H9 (cell line): ENCODE results near the gene GBP3. TPM values are rescaled to one million over a fixed set of nuclear protein-coding genes. Genes with fewer than 3 reads are reported as not detected.

ENCODE experiments used
- DNase-seq: peaks from one replicate; pipeline ENCODE4 v3.0.0-alpha.2; 2017
- H2AFZ ChIP-seq: one replicate; pipeline ENCODE4 v1.6.1; 2013; ENCODE audit warnings: mild to moderate bottlenecking, low read length, control low read depth, moderate library complexity
- H2AK5ac ChIP-seq: 2 replicates; pipeline ENCODE4 v1.6.1; 2013; ENCODE audit warnings: low read length, control low read depth, mixed read lengths; ENCODE audit not compliant: insufficient read length
- H2BK120ac ChIP-seq: one replicate; pipeline ENCODE4 v1.6.1; 2013; ENCODE audit warnings: low read depth, mild to moderate bottlenecking, low read length, control low read depth, inconsistent platforms; ENCODE audit not compliant: poor library complexity, severe bottlenecking
- H2BK12ac ChIP-seq: 2 replicates; pipeline ENCODE4 v1.6.1; 2013; ENCODE audit warnings: low read length, control low read depth, mixed read lengths, low read depth; ENCODE audit not compliant: insufficient read length
- H2BK15ac ChIP-seq: 2 replicates; pipeline ENCODE4 v1.6.1; 2013; ENCODE audit warnings: low read depth, low read length, control low read depth
- H2BK20ac ChIP-seq: one replicate; pipeline ENCODE4 v1.6.1; 2013; ENCODE audit warnings: low read depth, mild to moderate bottlenecking, low read length, control low read depth, inconsistent platforms; ENCODE audit not compliant: poor library complexity, severe bottlenecking
- H2BK5ac ChIP-seq: 2 replicates; pipeline ENCODE4 v1.6.1; 2013; ENCODE audit warnings: low read length, control low read depth, mixed read lengths; ENCODE audit not compliant: insufficient read length
- H3K14ac ChIP-seq: 2 replicates; pipeline ENCODE4 v1.6.1; 2013; ENCODE audit warnings: low read length, control low read depth; ENCODE audit not compliant: insufficient read depth
- H3K18ac ChIP-seq: 2 replicates; pipeline ENCODE4 v1.6.1; 2013; ENCODE audit warnings: low read depth, mild to moderate bottlenecking, mixed read lengths, low read length, control low read depth; ENCODE audit not compliant: insufficient read length
- H3K23ac ChIP-seq: 2 replicates; pipeline ENCODE4 v1.6.1; 2013; ENCODE audit warnings: low read length, control low read depth, mixed read lengths, low read depth; ENCODE audit not compliant: insufficient read length
- H3K23me2 ChIP-seq: 2 replicates; pipeline ENCODE4 v1.6.1; 2013; ENCODE audit warnings: low read depth, mild to moderate bottlenecking, mixed read lengths, low read length, control low read depth; ENCODE audit not compliant: insufficient read length, poor library complexity, severe bottlenecking
- H3K27ac ChIP-seq: 2 replicates; pipeline ENCODE4 v1.5.1; 2013; ENCODE audit warnings: low read length, control low read depth, mixed read lengths, low read depth; ENCODE audit not compliant: insufficient read length
- H3K27me3 ChIP-seq: 2 replicates; pipeline ENCODE4 v1.6.1; 2013; ENCODE audit warnings: low read length, control low read depth, inconsistent platforms; ENCODE audit not compliant: insufficient read depth
- H3K4ac ChIP-seq: 2 replicates; pipeline ENCODE4 v1.6.1; 2013; ENCODE audit warnings: low read depth, mild to moderate bottlenecking, control low read depth, inconsistent platforms, low read length, moderate library complexity
- H3K4me1 ChIP-seq: 2 replicates; pipeline ENCODE4 v1.6.1; 2013; ENCODE audit warnings: low read length, control low read depth, inconsistent platforms; ENCODE audit not compliant: insufficient read depth
- H3K4me2 ChIP-seq: 2 replicates; pipeline ENCODE4 v1.6.1; 2013; ENCODE audit warnings: low read length, control low read depth, mixed read lengths; ENCODE audit not compliant: insufficient read length, insufficient read depth
- H3K56ac ChIP-seq: 2 replicates; pipeline ENCODE4 v1.6.1; 2013; ENCODE audit warnings: low read depth, mild to moderate bottlenecking, mixed read lengths, low read length, control low read depth; ENCODE audit not compliant: insufficient read length
- H3K79me1 ChIP-seq: 2 replicates; pipeline ENCODE4 v1.6.1; 2013; ENCODE audit warnings: low read depth, mild to moderate bottlenecking, moderate library complexity, low read length, control low read depth, inconsistent platforms; ENCODE audit not compliant: insufficient read depth, poor library complexity, severe bottlenecking
- H3K79me2 ChIP-seq: 2 replicates; pipeline ENCODE4 v1.6.1; 2013; ENCODE audit warnings: low read length, control low read depth, inconsistent platforms; ENCODE audit not compliant: insufficient read depth
- H3K9ac ChIP-seq: 2 replicates; pipeline ENCODE4 v1.6.1; 2013; ENCODE audit warnings: low read length, control low read depth, mixed read lengths; ENCODE audit not compliant: insufficient read length; ENCODE audit errors: extremely low read depth
- H3K9me3 ChIP-seq: one replicate; pipeline ENCODE4 v1.6.1; 2013; ENCODE audit warnings: low read depth, low read length, inconsistent platforms; ENCODE audit not compliant: control insufficient read depth
- H3T11ph ChIP-seq: one replicate; pipeline ENCODE4 v1.6.1; 2013; ENCODE audit warnings: mild to moderate bottlenecking, low read length, control low read depth, inconsistent platforms
- H4K20me1 ChIP-seq: one replicate; pipeline ENCODE4 v1.6.1; 2013; ENCODE audit not compliant: control insufficient read depth, insufficient read length, insufficient read depth
- H4K5ac ChIP-seq: 2 replicates; pipeline ENCODE4 v1.6.1; 2013; ENCODE audit warnings: low read depth, mild to moderate bottlenecking, mixed read lengths, low read length, control low read depth; ENCODE audit not compliant: insufficient read length
- H4K8ac ChIP-seq: replicated peaks from 2 replicates; pipeline ENCODE4 v1.6.1; 2013; ENCODE audit warnings: low read length, control low read depth, mixed read lengths, low read depth; ENCODE audit not compliant: insufficient read length
- H4K91ac ChIP-seq: 2 replicates; pipeline ENCODE4 v1.6.1; 2013; ENCODE audit warnings: low read depth, mild to moderate bottlenecking, moderate library complexity, mixed read lengths, low read length, control low read depth; ENCODE audit not compliant: insufficient read length
- H3K27ac Mint-ChIP-seq, 3 experiments: 2 replicates in 2 of 3; 3 replicates in 1 of 3; pipeline ENCODE4 v1.8.0; 2020 to 2021; ENCODE audit warnings: mixed read lengths in 3 of 3, mild to moderate bottlenecking in 1 of 3, moderate library complexity in 1 of 3
- H3K27me3 Mint-ChIP-seq: 2 replicates; pipeline ENCODE4 v1.8.0; 2021; ENCODE audit warnings: low read depth, mild to moderate bottlenecking, moderate library complexity, mixed read lengths
- H3K36me3 Mint-ChIP-seq, 3 experiments: 2 replicates in 2 of 3; 3 replicates in 1 of 3; pipeline ENCODE4 v1.8.0; 2020 to 2021; ENCODE audit warnings: low read depth in 3 of 3, mixed read lengths in 3 of 3; ENCODE audit not compliant: insufficient read depth in 1 of 3
- H3K4me1 Mint-ChIP-seq, 2 experiments: 2 replicates each; pipeline ENCODE4 v1.8.0; 2020; ENCODE audit warnings: mixed read lengths in 2 of 2
- H3K4me3 Mint-ChIP-seq, 2 experiments: 2 replicates in 1 of 2; 3 replicates in 1 of 2; pipeline ENCODE4 v1.8.0; 2020 to 2021; ENCODE audit warnings: mild to moderate bottlenecking in 2 of 2, mixed read lengths in 2 of 2, moderate library complexity in 1 of 2
- H3K9me3 Mint-ChIP-seq, 2 experiments: 2 replicates in 1 of 2; 3 replicates in 1 of 2; pipeline ENCODE4 v1.8.0; 2020; ENCODE audit warnings: mild to moderate bottlenecking in 2 of 2, mixed read lengths in 2 of 2, moderate library complexity in 1 of 2
- CTCF ChIP-seq: fragments of 200-600 bp; sonication (generic); conservative IDR thresholded peaks from 3 replicates; pipeline ENCODE4 v1.8.0; 2021; ENCODE audit warnings: antibody characterized with exemption, mild to moderate bottlenecking
- WGBS: extraction: QIAGEN DNeasy Blood & Tissue Kit; methylation state at CpG from one replicate; pipeline ENCODE4 v1.1.7; 2013; ENCODE audit warnings: missing lambda C conversion rate, low lambda C conversion rate, mixed read lengths; ENCODE audit not compliant: insufficient read length; ENCODE audit errors: extremely low coverage; 5-methylcytosine and 5-hydroxymethylcytosine counted together
- total RNA-seq: library from RNA; stranded (reverse); gene quantifications from 2 replicates; pipeline ENCODE4 v1.2.1, GENCODE V29; 2021

Gene GBP3
- total RNA-seq, 1 experiment from 2014 or later: not detected

- H4K5ac ChIP-seq: no peak overlapping the region
- H3K79me1 ChIP-seq: no peaks in the 10 kb centered on the region
- peaks cover 0 to 3% of the 10 kb centered on the region in 2 experiments; a peak in 1 of 4 replicates for H3K4me1 Mint-ChIP-seq
- H2BK5ac ChIP-seq: no peak overlapping the region
- H3K23me2 ChIP-seq: no peaks in the 10 kb centered on the region
- no peak overlapping the region for H4K8ac ChIP-seq
- no peaks in the 10 kb centered on the region for H4K20me1 ChIP-seq
- H2AFZ ChIP-seq: no peak overlapping the region
- H3K27ac ChIP-seq: no peak overlapping the region
- H3K79me2 ChIP-seq: no peaks in the 10 kb centered on the region
- H2BK120ac ChIP-seq: no peak overlapping the region
- H3K4me1 ChIP-seq: no peaks in the 10 kb centered on the region
- no peaks in the 10 kb centered on the region; a peak in 1 of 5 replicates for H3K9me3 Mint-ChIP-seq
- no peak overlapping the region for H3K4ac ChIP-seq
- no peak overlapping the region for H3K23ac ChIP-seq
- no peak overlapping the region for H3K4me3 Mint-ChIP-seq
- no peaks in the 10 kb centered on the region; the same call in 1 of the 2 replicates for H3K27me3 Mint-ChIP-seq
- WGBS: no CpG with 5 or more reads among the region's 1 CpG
- H4K91ac ChIP-seq: no peak overlapping the region
- no peak overlapping the region for H3K18ac ChIP-seq
- DNase-seq: no peak
- no peak overlapping the region for H3K27ac Mint-ChIP-seq
- no peak overlapping the region for H2BK12ac ChIP-seq
- no peak overlapping the region for H3K56ac ChIP-seq
- no peak for TF ChIP-seq CTCF
- no peak overlapping the region for H3K14ac ChIP-seq
- no peak overlapping the region for H3T11ph ChIP-seq
- no peak overlapping the region for H3K4me2 ChIP-seq
- H2BK15ac ChIP-seq: no peak overlapping the region
- H3K36me3 Mint-ChIP-seq: no peaks in the 10 kb centered on the region
- no peak overlapping the region for H3K9ac ChIP-seq
- no peak overlapping the region for H2AK5ac ChIP-seq
- no peak overlapping the region for H2BK20ac ChIP-seq
- H3K27me3 ChIP-seq: no peaks in the 10 kb centered on the region
- H3K9me3 ChIP-seq: no peaks in the 10 kb centered on the region
Measured at GRCh38 chr1:89051955-89052312, 29.3 kb upstream of the GBP3 start.
